Gastrocnemius medialis (tissue), 4 donors: ENCODE results near the gene MAGEB3.

Experiments
- CTCF ChIP-seq, 5 experiments: fragments of 450-650 bp in 3 of 5; fragments of 200-600 bp in 2 of 5; sonication (generic) in 2 of 5; IDR thresholded peaks in 4 of 5; conservative IDR thresholded peaks in 1 of 5; 1 replicate in 4 of 5; 2 replicates in 1 of 5; pipeline ENCODE4 v1.5.1; 2016 to 2019; ENCODE audit warnings: antibody characterized with exemption in 5 of 5, mild to moderate bottlenecking in 3 of 5, moderate library complexity in 3 of 5
- POLR2A ChIP-seq, 2 donors: fragments of 450-650 bp; IDR thresholded peaks; one replicate each; pipeline ENCODE4 v1.6.1; 2017; ENCODE audit warnings: antibody characterized with exemption in 2 of 2, mild to moderate bottlenecking in 2 of 2, moderate library complexity in 2 of 2

GRCh38 chrX:30215357-30215843, 15.1 kb upstream of the MAGEB3 start, which contains the start of gene MAGEB2:
- TF ChIP-seq CTCF (IDR thresholded peaks at IDR 0.05 in 4 of 5, conservative IDR thresholded peaks at IDR 0.05 in 1 of 5) (no peak), POLR2A (IDR thresholded peaks at IDR 0.05) (no peak)
